A549 (cell line): ENCODE results near the gene RAPGEF6.

Experiments
- ESRRA ChIP-seq: fragments of 150-350 bp; IDR thresholded peaks from 2 replicates; pipeline ENCODE4 v1.6.1; 2014; ENCODE audit warnings: mild to moderate bottlenecking, low read length, borderline replicate concordance
- HOXA7 ChIP-seq: fragments of 250-450 bp; sonication (Bioruptor Pico); IDR thresholded peaks from 2 replicates; pipeline ENCODE4 v1.5.0; 2020; ENCODE audit warnings: mild to moderate bottlenecking, moderate library complexity
- TF ChIP-seq, protein P1 (sequence below): fragments of >200 bp; sonication (Bioruptor Twin); formaldehyde crosslinking; IDR thresholded peaks from 3 replicates; pipeline ENCODE4 v1.5.1; 2016

- TF ChIP-seq, protein P1, sequence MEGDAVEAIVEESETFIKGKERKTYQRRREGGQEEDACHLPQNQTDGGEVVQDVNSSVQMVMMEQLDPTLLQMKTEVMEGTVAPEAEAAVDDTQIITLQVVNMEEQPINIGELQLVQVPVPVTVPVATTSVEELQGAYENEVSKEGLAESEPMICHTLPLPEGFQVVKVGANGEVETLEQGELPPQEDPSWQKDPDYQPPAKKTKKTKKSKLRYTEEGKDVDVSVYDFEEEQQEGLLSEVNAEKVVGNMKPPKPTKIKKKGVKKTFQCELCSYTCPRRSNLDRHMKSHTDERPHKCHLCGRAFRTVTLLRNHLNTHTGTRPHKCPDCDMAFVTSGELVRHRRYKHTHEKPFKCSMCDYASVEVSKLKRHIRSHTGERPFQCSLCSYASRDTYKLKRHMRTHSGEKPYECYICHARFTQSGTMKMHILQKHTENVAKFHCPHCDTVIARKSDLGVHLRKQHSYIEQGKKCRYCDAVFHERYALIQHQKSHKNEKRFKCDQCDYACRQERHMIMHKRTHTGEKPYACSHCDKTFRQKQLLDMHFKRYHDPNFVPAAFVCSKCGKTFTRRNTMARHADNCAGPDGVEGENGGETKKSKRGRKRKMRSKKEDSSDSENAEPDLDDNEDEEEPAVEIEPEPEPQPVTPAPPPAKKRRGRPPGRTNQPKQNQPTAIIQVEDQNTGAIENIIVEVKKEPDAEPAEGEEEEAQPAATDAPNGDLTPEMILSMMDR = no peak
- TF ChIP-seq ESRRA (no peak), HOXA7 (CRISPR knock-in tag) (no peak)
Measured at GRCh38 chr5:131619102-131619501, 15.9 kb downstream of the RAPGEF6 start.
